ENCODE results near the gene NFIC.

GRCh38 chr19:3353493-3353892 lies 12.9 kb upstream of the NFIC start:
- TF ChIP-seq BACH2 (CRISPR knock-in tag; IDR thresholded peaks at IDR 0.05; ENCODE audit: borderline replicate concordance) (no peak), ZC3H10 (CRISPR knock-in tag; IDR thresholded peaks at IDR 0.05) (no peak), PATZ1 (CRISPR knock-in tag; IDR thresholded peaks at IDR 0.05; ENCODE audit: borderline replicate concordance) (no peak), ZFP30 (CRISPR knock-in tag; IDR thresholded peaks at IDR 0.05) (no peak), SNAI2 (CRISPR knock-in tag; IDR thresholded peaks at IDR 0.05) (no peak), PPARA (CRISPR knock-in tag; IDR thresholded peaks at IDR 0.05; ENCODE audit: borderline replicate concordance) (no peak), RARB (CRISPR knock-in tag; IDR thresholded peaks at IDR 0.05) (no peak), ISL1 (CRISPR knock-in tag; IDR thresholded peaks at IDR 0.05) (no peak), ZFP3 (CRISPR knock-in tag; IDR thresholded peaks at IDR 0.05) (no peak), CREB5 (CRISPR knock-in tag; IDR thresholded peaks at IDR 0.05; ENCODE audit: low read depth) (no peak), POU6F1 (CRISPR knock-in tag; IDR thresholded peaks at IDR 0.05; ENCODE audit: borderline replicate concordance, low read depth) (no peak), CSDC2 (CRISPR knock-in tag; IDR thresholded peaks at IDR 0.05) (no peak)
